ENCODE data around the gene OR10H3. TPM values are rescaled to one million over a fixed set of nuclear protein-coding genes. Genes with fewer than 3 reads are reported as not detected.

The OR10H3 gene
- total RNA-seq, result not detected
- not detected for polyA plus RNA-seq
- long read RNA-seq, donor 1, result 0 reads
- long read RNA-seq, donor 2, result 0 reads
- long read RNA-seq, donor 3, result 0 reads
- long read RNA-seq, donor 4, result 0 reads

- H3K27ac ChIP-seq (ENCODE audit: low read length), result no peak within 1 kb of the TSS
- no peaks in the 10 kb centered on the region for H3K4me1 ChIP-seq (ENCODE audit: control insufficient read depth, insufficient read depth, low read length)
- peaks cover 2% of the 10 kb centered on the region for H3K9me3 ChIP-seq (ENCODE audit: control insufficient read depth, low read length)
- intact Hi-C loops (cut with DNase I), result no loop called here
- 63% methylated on average over 4 of the region's 4 CpGs for WGBS
- DNase-seq, result no peak
- H3K27me3 ChIP-seq (ENCODE audit: control insufficient read depth, insufficient read depth), result no peaks in the 10 kb centered on the region
- no peak within 1 kb of the TSS for H3K4me3 ChIP-seq (ENCODE audit: low read length)
- no peak for ATAC-seq
These were observed at the start of gene OR10H3 for GRCh38 chr19:15737722-15738121. OR10H3 (plus strand) TSS chr19:15737985; CDS start chr19:15741393, 3,408 bp downstream.

- no peak overlapping the region for H3K4me3 ChIP-seq (ENCODE audit: low read length)
- DNase-seq, result no peak
- WGBS, result 71% methylated on average over 19 of the region's 19 CpGs
- no peaks in the 10 kb centered on the region for H3K27me3 ChIP-seq (ENCODE audit: control insufficient read depth, insufficient read depth)
- no peaks in the 10 kb centered on the region for H3K9me3 ChIP-seq (ENCODE audit: control insufficient read depth, low read length)
- no peak overlapping the region for H3K27ac ChIP-seq (ENCODE audit: low read length)
- H3K4me1 ChIP-seq (ENCODE audit: control insufficient read depth, insufficient read depth, low read length), result no peaks in the 10 kb centered on the region
- intact Hi-C loops (cut with DNase I), result no loop called here
- no peak for ATAC-seq
These were observed 41.1 kb upstream of the OR10H3 start for GRCh38 chr19:15696654-15697194.

- intact Hi-C loops (cut with DNase I), result no loop called here
These were observed 35.8 kb upstream of the OR10H3 start for GRCh38 chr19:15701757-15702533.

DNA sequence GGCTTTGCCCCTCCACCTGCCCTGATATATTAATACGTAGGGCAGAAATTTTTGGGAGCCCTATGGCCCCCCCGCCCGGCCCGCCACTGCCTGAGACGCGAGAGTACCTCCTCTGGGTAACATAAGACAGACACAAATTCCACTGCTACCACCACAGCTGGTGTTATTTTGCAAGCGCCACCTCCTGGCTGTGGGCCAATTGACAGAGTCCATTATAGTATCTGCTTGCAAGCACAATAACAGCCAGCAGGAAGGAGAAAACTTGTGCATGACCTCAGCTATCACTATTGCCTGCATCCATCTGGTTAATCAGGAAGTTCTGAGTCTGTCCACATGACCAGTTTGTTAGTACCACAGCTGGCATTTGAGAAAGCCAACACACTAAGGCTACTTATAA lies 35.3 kb upstream of the OR10H3 start:
- Histone ChIP-seq H3K9me3 (ENCODE audit: control insufficient read depth, low read length) (no peaks in the 10 kb centered on the region), H3K4me3 (ENCODE audit: low read length) (no peak overlapping the region), H3K4me1 (ENCODE audit: control insufficient read depth, insufficient read depth, low read length) (peaks cover 2% of the 10 kb centered on the region), H3K27me3 (ENCODE audit: control insufficient read depth, insufficient read depth) (no peaks in the 10 kb centered on the region), H3K27ac (ENCODE audit: low read length) (no peak overlapping the region)
- intact Hi-C loops (cut with DNase I), result no loop called here
- 5% methylated on average over 7 of the region's 7 CpGs for WGBS
- peak; percentile 72 to 81 for ATAC-seq
- peak; percentile 78 to 91 (median 84) for DNase-seq

More at GRCh38 chr19:15701757-15702533, 35.8 kb upstream of the OR10H3 start:
- no peak for ATAC-seq
- no peak overlapping the region for H3K27ac ChIP-seq (ENCODE audit: low read length)
- H3K4me1 ChIP-seq (ENCODE audit: control insufficient read depth, insufficient read depth, low read length), result peaks cover 2% of the 10 kb centered on the region
- DNase-seq, result no peak
- no peak overlapping the region for H3K4me3 ChIP-seq (ENCODE audit: low read length)
- no peaks in the 10 kb centered on the region for H3K27me3 ChIP-seq (ENCODE audit: control insufficient read depth, insufficient read depth)
- 59% methylated on average over 4 of the region's 4 CpGs for WGBS
- no peaks in the 10 kb centered on the region for H3K9me3 ChIP-seq (ENCODE audit: control insufficient read depth, low read length)

DNA sequence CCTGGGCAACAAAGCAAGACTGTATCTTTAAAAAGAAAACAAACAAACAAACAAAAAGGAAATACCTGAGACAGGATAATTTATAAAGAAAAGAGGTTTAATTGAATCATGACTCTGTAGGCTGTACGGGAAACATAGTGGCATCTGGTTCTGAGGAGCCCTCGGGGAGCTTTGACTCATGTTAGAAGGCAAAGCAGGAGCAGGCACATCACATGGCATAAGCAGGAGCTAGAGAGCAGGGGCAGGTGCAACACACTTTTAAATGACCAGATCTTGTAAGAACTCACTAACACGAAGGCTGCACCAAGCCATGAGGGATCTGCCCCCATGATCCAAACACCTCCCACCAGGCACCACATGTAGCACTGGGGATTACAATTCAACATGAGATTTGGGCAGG lies 23.1 kb upstream of the OR10H3 start:
- DNase-seq, result no peak
- no peak overlapping the region for H3K27ac ChIP-seq (ENCODE audit: low read length)
- H3K9me3 ChIP-seq (ENCODE audit: control insufficient read depth, low read length), result peaks cover 2% of the 10 kb centered on the region
- WGBS, result 52% methylated on average over 3 of the region's 3 CpGs
- no peaks in the 10 kb centered on the region for H3K4me1 ChIP-seq (ENCODE audit: control insufficient read depth, insufficient read depth, low read length)
- H3K4me3 ChIP-seq (ENCODE audit: low read length), result no peak overlapping the region
- ATAC-seq, result no peak
- intact Hi-C loops (cut with DNase I), result no loop called here
- H3K27me3 ChIP-seq (ENCODE audit: control insufficient read depth, insufficient read depth), result no peaks in the 10 kb centered on the region

DNA sequence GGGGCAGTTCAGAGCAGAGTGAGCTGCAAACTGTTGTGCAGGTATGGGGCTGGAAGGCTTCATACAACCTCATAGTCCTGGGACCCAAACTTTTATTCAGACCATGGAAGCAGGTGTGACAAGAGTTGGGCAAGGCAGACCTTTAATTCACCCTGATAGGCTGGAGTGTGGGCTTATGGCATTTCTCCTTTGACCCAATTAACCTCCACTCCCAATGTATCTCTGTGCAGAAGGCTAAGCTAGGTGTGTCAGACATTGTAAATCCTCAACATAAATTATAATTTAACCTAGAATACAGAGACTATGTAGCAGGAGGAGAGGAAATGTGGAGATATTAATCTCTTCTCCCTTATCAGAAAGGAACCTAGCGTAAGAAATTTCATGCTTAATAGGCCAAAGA lies 22.1 kb upstream of the OR10H3 start:
- Histone ChIP-seq H3K27ac (ENCODE audit: low read length) (no peak overlapping the region), H3K4me1 (ENCODE audit: control insufficient read depth, insufficient read depth, low read length) (no peaks in the 10 kb centered on the region), H3K4me3 (ENCODE audit: low read length) (no peak overlapping the region), H3K9me3 (ENCODE audit: control insufficient read depth, low read length) (peaks cover 2% of the 10 kb centered on the region), H3K27me3 (ENCODE audit: control insufficient read depth, insufficient read depth) (no peaks in the 10 kb centered on the region)
- intact Hi-C loops (cut with DNase I), result no loop called here
- DNase-seq (no peak), ATAC-seq (no peak)
- WGBS, result 79% methylated on average over 1 of the region's 1 CpG

DNA sequence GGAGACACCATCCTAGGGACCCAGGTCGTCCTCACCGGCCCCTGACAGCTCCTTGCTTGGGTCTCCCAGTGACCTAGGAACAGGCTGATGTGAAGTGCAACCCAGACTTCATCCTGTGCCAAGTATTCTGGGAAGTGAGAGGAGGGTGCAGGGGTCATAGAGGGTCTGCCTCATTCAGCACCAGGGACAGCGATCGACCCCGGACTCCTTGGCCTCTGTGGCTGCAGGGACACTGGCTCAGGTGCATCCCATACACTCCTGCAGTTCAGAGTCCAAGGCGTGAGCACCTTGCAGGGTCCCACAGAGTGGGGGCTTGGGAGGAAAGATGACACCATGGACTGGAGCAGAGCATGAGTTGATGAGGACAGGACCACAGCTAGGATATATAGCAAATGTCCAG lies 20.0 kb upstream of the OR10H3 start:
- Histone ChIP-seq H3K4me1 (ENCODE audit: control insufficient read depth, insufficient read depth, low read length) (no peaks in the 10 kb centered on the region), H3K27ac (ENCODE audit: low read length) (no peak overlapping the region), H3K9me3 (ENCODE audit: control insufficient read depth, low read length) (no peaks in the 10 kb centered on the region), H3K4me3 (ENCODE audit: low read length) (no peak overlapping the region), H3K27me3 (ENCODE audit: control insufficient read depth, insufficient read depth) (no peaks in the 10 kb centered on the region)
- DNase-seq (no peak), ATAC-seq (no peak)
- intact Hi-C loops (cut with DNase I), result no loop called here
- WGBS, result 13% methylated on average over 6 of the region's 6 CpGs

DNA sequence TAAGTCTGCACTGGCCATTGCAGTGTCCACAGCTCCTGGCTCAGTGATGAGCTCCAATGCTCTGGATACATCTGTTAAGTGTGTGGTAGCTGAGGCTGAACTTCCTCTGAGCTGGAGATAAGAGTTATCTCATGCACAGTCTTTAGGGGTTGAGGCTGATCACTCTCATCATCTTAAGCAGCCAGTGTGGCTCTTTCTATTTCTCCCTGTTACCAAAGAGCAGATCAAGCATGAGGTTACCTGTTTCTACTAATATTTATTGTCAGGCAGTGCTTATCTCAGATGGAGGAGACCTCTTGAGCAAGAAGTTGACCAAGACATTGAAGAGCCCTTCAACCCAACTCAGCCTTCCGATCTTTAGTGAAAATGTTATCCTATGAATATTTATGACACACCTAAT lies 16.5 kb upstream of the OR10H3 start:
- WGBS, result 73% methylated on average over 1 of the region's 1 CpG
- intact Hi-C loops (cut with DNase I), result no loop called here
- H3K27me3 ChIP-seq (ENCODE audit: control insufficient read depth, insufficient read depth), result no peaks in the 10 kb centered on the region

GRCh38 chr19:15722956-15723355 lies 14.8 kb upstream of the OR10H3 start:
- Histone ChIP-seq H3K9me3 (ENCODE audit: control insufficient read depth, low read length) (no peaks in the 10 kb centered on the region), H3K27ac (ENCODE audit: low read length) (no peak overlapping the region), H3K4me3 (ENCODE audit: low read length) (no peak overlapping the region), H3K4me1 (ENCODE audit: control insufficient read depth, insufficient read depth, low read length) (no peaks in the 10 kb centered on the region), H3K27me3 (ENCODE audit: control insufficient read depth, insufficient read depth) (no peaks in the 10 kb centered on the region)
- ATAC-seq, result no peak
- no peak for DNase-seq
- intact Hi-C loops (cut with DNase I), result no loop called here
- 20% methylated on average over 25 of the region's 25 CpGs for WGBS

More for the DNA sequence above, 16.5 kb upstream of the OR10H3 start:
- ATAC-seq (no peak), DNase-seq (no peak)
- Histone ChIP-seq H3K27ac (ENCODE audit: low read length) (no peak overlapping the region), H3K4me3 (ENCODE audit: low read length) (no peak overlapping the region), H3K9me3 (ENCODE audit: control insufficient read depth, low read length) (no peaks in the 10 kb centered on the region), H3K4me1 (ENCODE audit: control insufficient read depth, insufficient read depth, low read length) (no peaks in the 10 kb centered on the region)

DNA sequence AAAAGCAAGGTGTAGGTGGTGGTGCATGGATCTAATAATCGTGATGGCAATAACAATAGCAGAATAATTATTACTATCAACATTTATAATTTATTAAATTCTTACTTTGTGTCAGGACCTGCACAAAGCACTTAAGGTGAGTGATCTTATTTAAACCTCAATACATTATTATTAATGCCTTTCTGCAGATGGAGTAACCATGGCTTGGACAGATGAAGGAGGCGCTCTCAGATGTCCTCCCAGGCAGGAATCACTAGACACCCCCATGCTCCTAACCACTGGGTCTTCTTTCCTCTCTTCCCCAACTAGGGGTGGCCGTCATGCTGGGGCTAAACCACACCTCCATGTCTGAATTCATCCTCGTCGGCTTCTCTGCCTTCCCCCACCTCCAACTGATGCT lies 10.1 kb upstream of the OR10H3 start, which contains the start of gene OR10H2:
Gene OR10H2 (plus strand): TSS at position 301 of the 400 bp plus-strand sequence. CDS start 20 bp downstream, at position 321.
- DNase-seq, result no peak
- ATAC-seq, result no peak
- intact Hi-C loops (cut with DNase I), result no loop called here
- Histone ChIP-seq H3K9me3 (ENCODE audit: control insufficient read depth, low read length) (no peaks in the 10 kb centered on the region), H3K27me3 (ENCODE audit: control insufficient read depth, insufficient read depth) (no peaks in the 10 kb centered on the region), H3K27ac (ENCODE audit: low read length) (no peak within 1 kb of the TSS), H3K4me3 (ENCODE audit: low read length) (no peak within 1 kb of the TSS), H3K4me1 (ENCODE audit: control insufficient read depth, insufficient read depth, low read length) (no peaks in the 10 kb centered on the region)
- 77% methylated on average over 5 of the region's 5 CpGs for WGBS

- intact Hi-C loops (cut with DNase I), result no loop called here
These were observed 7.2 kb upstream of the OR10H3 start for GRCh38 chr19:15730538-15730937.

More at GRCh38 chr19:15730538-15730937, 7.2 kb upstream of the OR10H3 start:
- Histone ChIP-seq H3K27me3 (ENCODE audit: control insufficient read depth, insufficient read depth) (no peaks in the 10 kb centered on the region), H3K4me3 (ENCODE audit: low read length) (no peak overlapping the region), H3K9me3 (ENCODE audit: control insufficient read depth, low read length) (no peaks in the 10 kb centered on the region), H3K27ac (ENCODE audit: low read length) (no peak overlapping the region), H3K4me1 (ENCODE audit: control insufficient read depth, insufficient read depth, low read length) (no peaks in the 10 kb centered on the region)
- 36% methylated on average over 1 of the region's 1 CpG for WGBS
- no peak for DNase-seq
- ATAC-seq, result no peak

Data from right cardiac atrium (tissue), 5 donors.